ENCODE data around the gene ARHGAP12. TPM values are rescaled to one million over a fixed set of nuclear protein-coding genes. Genes with fewer than 3 reads are reported as not detected.
A peak's percentile ranks its signal among the peaks of the same experiment; 100 is the strongest.

The ARHGAP12 gene
- total RNA-seq, 2 experiments from 2014 or later, result 40.3 to 41.1 TPM

- no peaks in the 10 kb centered on the region for H3K4me1 ChIP-seq (ENCODE audit: insufficient read depth, low read length)
- ChIA-PET CTCF (interaction anchor here (1.6 kb wide), 1 partner anchor 14 kb away, joined by 3 read pairs; no protein-coding TSS in a partner anchor), POLR2A (interaction anchor here (0.6 kb wide), 1 partner anchor 30 kb away, joined by 3 read pairs; no protein-coding TSS in a partner anchor)
- intact Hi-C loops (cut with DNase I, micrococcal nuclease), result no loop called here
- no peaks in the 10 kb centered on the region for H3K27me3 ChIP-seq (ENCODE audit: control insufficient read depth in 1 of 2, insufficient read depth in 2 of 2, low read length in 2 of 2)
- H3K4me3 ChIP-seq (ENCODE audit: low read length), result no peak overlapping the region
- no peak overlapping the region for H3K27ac Mint-ChIP-seq
- DNase-seq, result no peak
- no peak overlapping the region for H3K27ac ChIP-seq (ENCODE audit: low read depth in 1 of 2, low read length in 2 of 2)
- H3K9me3 Mint-ChIP-seq, result no peaks in the 10 kb centered on the region
- no peaks in the 10 kb centered on the region for H3K27me3 Mint-ChIP-seq
- H3K4me1 Mint-ChIP-seq (ENCODE audit: low read depth), result peaks cover 24% of the 10 kb centered on the region
- H3K4me3 Mint-ChIP-seq, result no peak overlapping the region
- TF ChIP-seq, protein P1, sequence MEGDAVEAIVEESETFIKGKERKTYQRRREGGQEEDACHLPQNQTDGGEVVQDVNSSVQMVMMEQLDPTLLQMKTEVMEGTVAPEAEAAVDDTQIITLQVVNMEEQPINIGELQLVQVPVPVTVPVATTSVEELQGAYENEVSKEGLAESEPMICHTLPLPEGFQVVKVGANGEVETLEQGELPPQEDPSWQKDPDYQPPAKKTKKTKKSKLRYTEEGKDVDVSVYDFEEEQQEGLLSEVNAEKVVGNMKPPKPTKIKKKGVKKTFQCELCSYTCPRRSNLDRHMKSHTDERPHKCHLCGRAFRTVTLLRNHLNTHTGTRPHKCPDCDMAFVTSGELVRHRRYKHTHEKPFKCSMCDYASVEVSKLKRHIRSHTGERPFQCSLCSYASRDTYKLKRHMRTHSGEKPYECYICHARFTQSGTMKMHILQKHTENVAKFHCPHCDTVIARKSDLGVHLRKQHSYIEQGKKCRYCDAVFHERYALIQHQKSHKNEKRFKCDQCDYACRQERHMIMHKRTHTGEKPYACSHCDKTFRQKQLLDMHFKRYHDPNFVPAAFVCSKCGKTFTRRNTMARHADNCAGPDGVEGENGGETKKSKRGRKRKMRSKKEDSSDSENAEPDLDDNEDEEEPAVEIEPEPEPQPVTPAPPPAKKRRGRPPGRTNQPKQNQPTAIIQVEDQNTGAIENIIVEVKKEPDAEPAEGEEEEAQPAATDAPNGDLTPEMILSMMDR (IDR thresholded peaks at IDR 0.05), result no peak
- H3K9me3 ChIP-seq (ENCODE audit: control insufficient read depth in 1 of 2, insufficient read depth in 1 of 2, low read length in 2 of 2), result no peaks in the 10 kb centered on the region
- no peak for ATAC-seq (ENCODE audit: poor library complexity)
- H3K36me3 Mint-ChIP-seq (ENCODE audit: low read depth), result peaks cover 56% of the 10 kb centered on the region
- peaks cover 6% of the 10 kb centered on the region for H3K36me3 ChIP-seq (ENCODE audit: insufficient read depth, low read length)
Measured at GRCh38 chr10:31838065-31838464, 90.6 kb downstream of the ARHGAP12 start.

DNA sequence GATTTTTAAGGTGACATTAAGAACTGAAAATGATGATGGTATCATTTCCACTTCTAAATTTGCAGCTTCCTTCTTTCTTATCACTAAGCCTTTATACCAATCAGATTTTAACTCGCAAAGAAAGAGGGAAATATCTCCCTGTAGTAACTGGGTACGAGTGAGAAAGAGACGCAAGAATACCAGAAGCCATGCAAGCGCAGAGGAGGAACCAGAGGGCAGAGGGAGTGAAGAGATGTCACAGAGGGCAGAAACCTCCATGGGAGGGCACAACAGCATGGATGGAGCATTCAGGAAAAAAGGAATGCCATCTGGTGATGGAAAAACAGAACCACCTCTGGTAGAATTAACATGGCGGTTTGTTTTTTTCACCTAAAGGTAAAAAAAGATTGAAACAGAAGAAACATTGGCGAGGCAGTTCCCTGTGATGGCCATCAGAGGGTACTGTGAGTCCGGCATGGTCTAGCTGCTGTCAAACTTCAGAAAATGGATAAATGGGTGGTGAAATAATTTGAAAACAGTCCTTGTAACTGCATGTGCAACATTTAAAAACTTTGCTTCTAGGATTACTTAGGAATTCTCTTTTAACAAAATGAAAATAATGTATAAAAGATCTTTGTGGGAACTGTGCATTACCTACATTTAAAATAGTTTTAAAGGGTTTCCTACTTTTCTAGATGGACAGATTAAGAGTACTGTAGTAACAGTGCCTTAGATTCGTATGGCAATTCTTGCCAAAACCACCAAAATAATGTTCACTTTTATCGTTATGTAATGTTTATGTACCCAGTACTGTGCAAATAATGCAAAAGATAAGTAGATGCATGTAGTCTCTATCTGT lies 91.8 kb downstream of the ARHGAP12 start:
- Mint-ChIP-seq H3K9me3 (no peaks in the 10 kb centered on the region), H3K4me3 (no peak overlapping the region), H3K36me3 (ENCODE audit: low read depth) (peaks cover 51% of the 10 kb centered on the region), H3K4me1 (ENCODE audit: low read depth) (peaks cover 28% of the 10 kb centered on the region), H3K27me3 (no peaks in the 10 kb centered on the region), H3K27ac (no peak overlapping the region)
- TF ChIP-seq, protein P1 (IDR thresholded peaks at IDR 0.05), result no peak
- H3K27me3 ChIP-seq (ENCODE audit: control insufficient read depth in 1 of 2, insufficient read depth in 2 of 2, low read length in 2 of 2), result no peaks in the 10 kb centered on the region
- H3K4me1 ChIP-seq (ENCODE audit: insufficient read depth, low read length), result no peaks in the 10 kb centered on the region
- H3K9me3 ChIP-seq (ENCODE audit: control insufficient read depth in 1 of 2, insufficient read depth in 1 of 2, low read length in 2 of 2), result no peaks in the 10 kb centered on the region
- intact Hi-C loops (cut with DNase I, micrococcal nuclease), result no loop called here
- ChIA-PET CTCF (interaction anchor here (1.6 kb wide), 1 partner anchor 16 kb away, joined by 3 read pairs; no protein-coding TSS in a partner anchor), POLR2A (interaction anchor here (0.6 kb wide), 1 partner anchor 16 kb away, joined by 3 read pairs; no protein-coding TSS in a partner anchor)
- peak; percentile 39 for ATAC-seq (ENCODE audit: poor library complexity)
- H3K36me3 ChIP-seq (ENCODE audit: insufficient read depth, low read length), result peaks cover 3% of the 10 kb centered on the region
- no peak overlapping the region for H3K4me3 ChIP-seq (ENCODE audit: low read length)
- no peak overlapping the region for H3K27ac ChIP-seq (ENCODE audit: low read depth in 1 of 2, low read length in 2 of 2)
- peak in 3 of 14 experiments; percentile 4 to 16 (median 7) for DNase-seq

DNA sequence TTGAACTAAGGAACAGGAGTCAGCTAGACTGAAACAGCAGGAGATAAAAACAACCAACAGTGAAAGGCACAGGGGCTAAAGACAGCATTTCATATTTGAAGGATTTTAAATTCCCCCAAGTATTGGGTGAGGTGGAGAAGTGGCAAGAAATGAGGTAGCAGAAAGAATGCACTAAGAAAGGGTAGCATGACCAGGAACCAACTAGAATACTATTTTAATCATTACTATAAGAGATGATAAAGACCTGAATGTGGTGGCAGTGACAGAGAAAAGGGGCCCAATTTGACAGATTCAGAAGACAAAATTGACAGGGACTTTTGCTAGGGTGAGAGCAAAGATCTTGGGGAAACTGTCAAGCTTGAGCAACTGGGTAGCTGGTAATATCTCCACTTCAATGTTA lies 94.9 kb downstream of the ARHGAP12 start:
- H3K27me3 Mint-ChIP-seq, result no peaks in the 10 kb centered on the region
- H3K9me3 Mint-ChIP-seq, result no peaks in the 10 kb centered on the region
- Histone ChIP-seq H3K9me3 (ENCODE audit: control insufficient read depth in 1 of 2, insufficient read depth in 1 of 2, low read length in 2 of 2) (no peaks in the 10 kb centered on the region), H3K36me3 (ENCODE audit: insufficient read depth, low read length) (peaks cover 3% of the 10 kb centered on the region), H3K27ac (ENCODE audit: low read depth in 1 of 2, low read length in 2 of 2) (no peak overlapping the region), H3K4me3 (ENCODE audit: low read length) (no peak overlapping the region), H3K27me3 (ENCODE audit: control insufficient read depth in 1 of 2, insufficient read depth in 2 of 2, low read length in 2 of 2) (no peaks in the 10 kb centered on the region), H3K4me1 (ENCODE audit: insufficient read depth, low read length) (no peaks in the 10 kb centered on the region)
- peaks cover 29% of the 10 kb centered on the region for H3K4me1 Mint-ChIP-seq (ENCODE audit: low read depth)
- no peak for ATAC-seq (ENCODE audit: poor library complexity)
- peaks cover 64% of the 10 kb centered on the region for H3K36me3 Mint-ChIP-seq (ENCODE audit: low read depth)
- ChIA-PET CTCF (no interaction called here), POLR2A (no interaction called here)
- no peak overlapping the region for H3K4me3 Mint-ChIP-seq
- intact Hi-C loops (cut with DNase I, micrococcal nuclease), result no loop called here
- DNase-seq, result no peak
- H3K27ac Mint-ChIP-seq, result peak overlapping the region; percentile 0
- TF ChIP-seq, protein P1 (IDR thresholded peaks at IDR 0.05), result no peak
